Cardiac muscle cell (in vitro differentiated cells and primary cell): Measurements from ENCODE around the gene PHF11. TPM values are rescaled to one million over a fixed set of nuclear protein-coding genes. Genes with fewer than 3 reads are reported as not detected.

Source experiments
- DNase-seq, 2 donors: peaks; one replicate each; pipeline versions ENCODE4 v3.0.0 to v3.0.0-alpha.2; 2010 to 2017; ENCODE audit warnings: low read depth in 1 of 2, low spot score in 1 of 2
- H3K27ac ChIP-seq: fragments of 200-600 bp; sonication (generic); 2 replicates; pipeline ENCODE4 v1.5.1; 2016
- H3K27me3 ChIP-seq: fragments of 200-600 bp; sonication (generic); 2 replicates; pipeline ENCODE4 v1.6.0; 2016; ENCODE audit warnings: control low read depth
- H3K36me3 ChIP-seq: fragments of 200-600 bp; sonication (generic); 2 replicates; pipeline ENCODE4 v1.5.1; 2016; ENCODE audit warnings: control low read depth
- H3K4me1 ChIP-seq: fragments of 200-600 bp; sonication (generic); 2 replicates; pipeline ENCODE4 v1.8.1; 2017; ENCODE audit warnings: low read depth, mild to moderate bottlenecking, mixed run types
- H3K4me3 ChIP-seq: fragments of 200-600 bp; sonication (generic); 2 replicates; pipeline ENCODE4 v1.5.1; 2016; ENCODE audit warnings: mild to moderate bottlenecking
- H3K9me3 ChIP-seq: fragments of 200-600 bp; sonication (generic); 2 replicates; pipeline ENCODE4 v1.5.1; 2017; ENCODE audit warnings: low read depth, mild to moderate bottlenecking, control low read depth
- CTCF ChIP-seq: IDR thresholded peaks from 2 replicates; pipeline ENCODE4 v1.5.1; 2012; ENCODE audit warnings: low read depth, mild to moderate bottlenecking, low read length
- polyA plus RNA-seq: library from polyadenylated mRNA; unstranded; fragments of >200 nt; fragmentation: Nextera tagmentation; extraction: Ambion mirVana; gene quantifications from 2 replicates; pipeline ENCODE4 v1.2.1, GENCODE V29; 2016
- total RNA-seq: library from RNA; depleted of rRNA; stranded (reverse); fragments of >200 nt; gene quantifications from 2 replicates; pipeline ENCODE4 v1.2.3, GENCODE V29; 2016

The PHF11 gene
- total and polyA plus RNA-seq, 2 experiments from 2014 or later, result 4.8 to 9.5 TPM

GRCh38 chr13:49536144-49536873, 40.6 kb downstream of the PHF11 start:
- Histone ChIP-seq H3K4me3 (no peak overlapping the region), H3K36me3 (peaks cover 15% of the 10 kb centered on the region)

GRCh38 chr13:49538404-49538803, 42.7 kb downstream of the PHF11 start:
- Histone ChIP-seq H3K27ac (no peak overlapping the region), H3K36me3 (peaks cover 15% of the 10 kb centered on the region), H3K27me3 (no peaks in the 10 kb centered on the region), H3K4me3 (no peak overlapping the region), H3K9me3 (no peaks in the 10 kb centered on the region), H3K4me1 (peaks cover under 1% of the 10 kb centered on the region)
- DNase-seq, result no peak
- TF ChIP-seq CTCF, result no peak

More at GRCh38 chr13:49536144-49536873, 40.6 kb downstream of the PHF11 start:
- H3K9me3 ChIP-seq, result no peaks in the 10 kb centered on the region
- DNase-seq, result no peak
- H3K27me3 ChIP-seq, result no peaks in the 10 kb centered on the region
- peaks cover 13% of the 10 kb centered on the region for H3K4me1 ChIP-seq
- no peak for TF ChIP-seq CTCF
- no peak overlapping the region for H3K27ac ChIP-seq

GRCh38 chr13:49539313-49539712, 43.6 kb downstream of the PHF11 start:
- Histone ChIP-seq H3K27ac (no peak overlapping the region), H3K4me3 (no peak overlapping the region), H3K4me1 (no peaks in the 10 kb centered on the region), H3K27me3 (no peaks in the 10 kb centered on the region), H3K36me3 (peaks cover 20% of the 10 kb centered on the region), H3K9me3 (no peaks in the 10 kb centered on the region)
- no peak for TF ChIP-seq CTCF
- DNase-seq, result no peak

GRCh38 chr13:49539746-49540145, 44.0 kb downstream of the PHF11 start:
- H3K27ac ChIP-seq, result no peak overlapping the region
- no peak for TF ChIP-seq CTCF
- no peaks in the 10 kb centered on the region for H3K27me3 ChIP-seq
- peaks cover 20% of the 10 kb centered on the region for H3K36me3 ChIP-seq
- no peaks in the 10 kb centered on the region for H3K9me3 ChIP-seq
- H3K4me3 ChIP-seq, result no peak overlapping the region
- DNase-seq, result no peak
- no peaks in the 10 kb centered on the region for H3K4me1 ChIP-seq

GRCh38 chr13:49540552-49540951, 44.8 kb downstream of the PHF11 start:
- H3K9me3 ChIP-seq, result no peaks in the 10 kb centered on the region
- peaks cover 20% of the 10 kb centered on the region for H3K36me3 ChIP-seq
- DNase-seq, result peak in 1 of 2 donors; percentile 60
- no peak for TF ChIP-seq CTCF
- H3K4me3 ChIP-seq, result no peak overlapping the region
- H3K4me1 ChIP-seq, result no peaks in the 10 kb centered on the region
- no peaks in the 10 kb centered on the region for H3K27me3 ChIP-seq
- no peak overlapping the region for H3K27ac ChIP-seq
